Duodenal mucosa (tissue), 2 donors: ENCODE data around the gene INTS11.

Experiments used
- H3K27ac ChIP-seq: one replicate; pipeline ENCODE4 v1.7.0; 2013; ENCODE audit warnings: low read depth, low read length
- H3K27me3 ChIP-seq, 2 donors: one replicate each; pipeline ENCODE4 v1.7.0; 2013; ENCODE audit warnings: low read length in 2 of 2, control low read depth in 1 of 2; ENCODE audit not compliant: insufficient read depth in 2 of 2, control insufficient read depth in 1 of 2
- H3K36me3 ChIP-seq, 2 donors: one replicate each; pipeline ENCODE4 v1.7.0; 2013; ENCODE audit warnings: low read length in 2 of 2, control low read depth in 1 of 2; ENCODE audit not compliant: insufficient read depth in 2 of 2, control insufficient read depth in 1 of 2
- H3K4me1 ChIP-seq, 2 donors: one replicate each; pipeline ENCODE4 v1.7.0; 2013; ENCODE audit warnings: low read length in 2 of 2, control low read depth in 1 of 2; ENCODE audit not compliant: insufficient read depth in 2 of 2, control insufficient read depth in 1 of 2
- H3K4me3 ChIP-seq, 2 donors: one replicate each; pipeline ENCODE4 v1.7.0; 2013; ENCODE audit warnings: low read length in 2 of 2, low read depth in 1 of 2
- H3K9ac ChIP-seq, 2 donors: one replicate each; pipeline ENCODE4 v1.7.0; 2013; ENCODE audit warnings: low read length in 2 of 2, low read depth in 1 of 2
- H3K9me3 ChIP-seq, 2 donors: one replicate each; pipeline ENCODE4 v1.7.0; 2013; ENCODE audit warnings: low read length in 2 of 2, control low read depth in 1 of 2; ENCODE audit not compliant: control insufficient read depth in 1 of 2

Gene INTS11

DNA sequence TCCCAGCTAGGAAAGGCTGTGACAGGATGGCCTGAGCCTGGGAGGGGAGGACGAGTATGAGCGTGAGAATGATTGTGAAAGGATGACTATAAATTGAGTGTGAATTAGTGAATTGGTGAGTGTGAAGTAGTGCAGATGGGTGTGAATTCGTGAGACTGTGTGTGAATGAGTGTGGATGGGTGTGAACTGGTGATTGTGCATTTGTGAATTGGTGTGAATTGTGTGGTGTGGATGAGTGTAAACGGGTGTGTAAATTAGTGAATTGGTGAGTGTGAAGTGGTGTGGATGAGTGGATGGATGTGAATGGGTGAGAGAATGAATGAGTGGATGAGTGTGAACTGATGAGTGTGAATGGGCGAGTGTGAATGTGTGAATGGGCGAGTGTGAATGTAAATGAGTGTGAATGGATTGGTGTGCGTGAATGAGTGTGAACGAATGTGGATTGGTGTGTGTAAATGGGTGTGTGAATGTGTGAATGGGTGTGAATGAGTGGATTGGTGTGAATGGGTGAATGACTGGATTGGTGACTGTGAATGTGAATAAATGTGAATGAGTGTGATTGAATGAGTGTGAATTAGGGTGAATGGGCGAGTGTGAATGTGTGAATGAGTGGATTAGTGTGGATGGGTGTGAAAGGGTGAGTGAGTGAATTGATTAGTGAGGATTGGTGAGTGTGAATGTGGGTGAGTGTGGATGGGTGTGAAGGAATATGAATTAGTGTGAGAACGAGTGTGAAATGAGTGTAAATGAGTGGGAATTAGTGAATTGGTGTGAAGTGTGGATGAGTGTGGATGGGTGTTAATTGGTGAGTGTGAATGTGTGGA, 41.6 kb upstream of the INTS11 start:
- no peak overlapping the region for H3K27ac ChIP-seq
- H3K27me3 ChIP-seq: peaks cover 0 to 1% of the 10 kb centered on the region in 2 donors
- H3K36me3 ChIP-seq: no peaks in the 10 kb centered on the region
- no peak overlapping the region for H3K4me3 ChIP-seq
- H3K9me3 ChIP-seq: peaks cover 0 to 9% of the 10 kb centered on the region in 2 donors
- H3K9ac ChIP-seq: no peak overlapping the region
- H3K4me1 ChIP-seq: peaks cover 0 to 2% of the 10 kb centered on the region in 2 donors

DNA sequence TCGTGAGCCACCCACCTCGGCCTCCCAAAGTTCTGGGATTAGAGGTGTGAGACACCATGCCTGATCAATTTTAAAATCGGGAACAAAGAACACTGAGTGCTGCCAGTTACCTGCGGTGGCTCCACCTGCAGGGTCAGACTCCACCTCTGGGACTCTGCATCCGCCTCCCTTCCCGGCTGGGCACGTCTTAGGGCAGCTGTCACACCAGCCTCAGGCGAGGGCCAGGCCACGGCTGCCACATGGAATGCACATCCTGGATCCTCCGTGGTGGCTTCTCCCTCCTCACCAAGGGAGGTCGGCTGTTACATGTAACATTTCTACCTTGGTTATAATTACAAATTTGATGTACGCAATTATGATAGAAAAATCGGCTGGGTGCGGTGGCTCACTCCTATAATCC, 39.8 kb upstream of the INTS11 start:
- Histone ChIP-seq H3K27ac (no peak overlapping the region), H3K4me1 (peaks cover under 1 to 7% of the 10 kb centered on the region in 2 donors), H3K9ac (no peak overlapping the region), H3K9me3 (peaks cover 0 to 9% of the 10 kb centered on the region in 2 donors), H3K27me3 (peaks cover 0 to 6% of the 10 kb centered on the region in 2 donors), H3K36me3 (no peaks in the 10 kb centered on the region), H3K4me3 (no peak overlapping the region)

DNA sequence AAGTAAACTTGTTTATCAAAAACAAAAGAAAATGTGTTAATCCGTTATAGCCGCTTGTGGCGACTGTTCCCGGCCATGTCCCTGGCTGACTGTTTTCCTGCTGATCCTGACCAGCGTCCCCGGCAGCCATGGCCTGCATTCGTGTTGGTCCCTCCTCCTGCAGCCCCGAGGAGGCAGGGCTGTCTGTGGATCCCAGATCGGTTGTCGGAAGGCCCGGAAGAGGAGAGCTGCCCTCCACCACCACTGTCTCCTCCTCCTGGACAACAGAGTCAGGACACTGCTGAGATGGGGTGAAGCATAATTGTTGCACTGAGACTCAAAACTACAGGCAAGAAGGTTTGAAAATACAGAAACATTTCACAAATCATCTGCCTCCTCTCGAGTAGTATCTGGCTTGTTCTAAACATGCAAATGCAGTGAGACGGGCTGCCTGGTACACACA, 37.5 kb upstream of the INTS11 start:
- Histone ChIP-seq H3K4me3 (no peak overlapping the region), H3K9ac (no peak overlapping the region), H3K36me3 (no peaks in the 10 kb centered on the region), H3K4me1 (peaks cover 8 to 15% of the 10 kb centered on the region in 2 donors), H3K27me3 (peaks cover 15 to 19% of the 10 kb centered on the region in 2 donors), H3K9me3 (peaks cover 0 to 7% of the 10 kb centered on the region in 2 donors), H3K27ac (no peak overlapping the region)

GRCh38 chr1:1361233-1361981, 36.9 kb upstream of the INTS11 start:
- H3K4me3 ChIP-seq: peak overlapping the region in 1 of 2 donors; percentile 10
- H3K27ac ChIP-seq: no peak overlapping the region
- peaks cover 15 to 22% of the 10 kb centered on the region in 2 donors for H3K27me3 ChIP-seq
- peaks cover 0 to 1% of the 10 kb centered on the region in 2 donors for H3K9me3 ChIP-seq
- no peak overlapping the region for H3K9ac ChIP-seq
- H3K4me1 ChIP-seq: peaks cover 8 to 19% of the 10 kb centered on the region in 2 donors
- H3K36me3 ChIP-seq: no peaks in the 10 kb centered on the region

DNA sequence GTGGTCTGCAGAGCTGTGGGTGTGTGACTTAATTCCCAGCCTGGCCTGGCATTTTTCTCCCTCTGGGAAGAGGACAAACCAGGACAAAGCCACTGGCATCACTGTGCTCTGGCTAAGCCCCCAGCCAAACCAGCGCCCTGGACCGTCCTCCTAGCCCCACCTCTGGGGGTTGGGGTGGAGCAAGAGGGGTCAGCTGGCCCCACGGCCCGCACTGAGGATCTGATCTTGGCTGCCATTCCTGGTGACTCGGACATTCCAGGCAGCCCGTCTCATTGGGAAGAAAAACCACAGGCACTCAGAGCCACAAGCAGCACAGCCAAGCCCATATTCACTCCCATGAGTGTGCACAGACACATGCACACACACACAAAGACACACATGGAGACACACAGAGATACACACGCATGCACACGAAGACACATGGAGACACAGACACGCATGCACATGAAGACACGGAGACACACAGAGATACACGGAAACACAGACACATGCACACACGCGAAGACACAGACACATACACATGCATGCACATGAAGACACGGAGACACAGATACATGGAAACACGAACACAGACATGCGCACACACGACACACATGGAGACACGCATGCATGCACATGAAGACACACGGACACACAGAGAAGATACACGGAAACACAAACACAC, 36.2 kb upstream of the INTS11 start:
- Histone ChIP-seq H3K27ac (no peak overlapping the region), H3K4me3 (peak overlapping the region in 1 of 2 donors; percentile 10), H3K9me3 (no peaks in the 10 kb centered on the region), H3K9ac (no peak overlapping the region), H3K36me3 (no peaks in the 10 kb centered on the region), H3K4me1 (peaks cover 8 to 19% of the 10 kb centered on the region in 2 donors), H3K27me3 (peaks cover 15 to 22% of the 10 kb centered on the region in 2 donors)

DNA sequence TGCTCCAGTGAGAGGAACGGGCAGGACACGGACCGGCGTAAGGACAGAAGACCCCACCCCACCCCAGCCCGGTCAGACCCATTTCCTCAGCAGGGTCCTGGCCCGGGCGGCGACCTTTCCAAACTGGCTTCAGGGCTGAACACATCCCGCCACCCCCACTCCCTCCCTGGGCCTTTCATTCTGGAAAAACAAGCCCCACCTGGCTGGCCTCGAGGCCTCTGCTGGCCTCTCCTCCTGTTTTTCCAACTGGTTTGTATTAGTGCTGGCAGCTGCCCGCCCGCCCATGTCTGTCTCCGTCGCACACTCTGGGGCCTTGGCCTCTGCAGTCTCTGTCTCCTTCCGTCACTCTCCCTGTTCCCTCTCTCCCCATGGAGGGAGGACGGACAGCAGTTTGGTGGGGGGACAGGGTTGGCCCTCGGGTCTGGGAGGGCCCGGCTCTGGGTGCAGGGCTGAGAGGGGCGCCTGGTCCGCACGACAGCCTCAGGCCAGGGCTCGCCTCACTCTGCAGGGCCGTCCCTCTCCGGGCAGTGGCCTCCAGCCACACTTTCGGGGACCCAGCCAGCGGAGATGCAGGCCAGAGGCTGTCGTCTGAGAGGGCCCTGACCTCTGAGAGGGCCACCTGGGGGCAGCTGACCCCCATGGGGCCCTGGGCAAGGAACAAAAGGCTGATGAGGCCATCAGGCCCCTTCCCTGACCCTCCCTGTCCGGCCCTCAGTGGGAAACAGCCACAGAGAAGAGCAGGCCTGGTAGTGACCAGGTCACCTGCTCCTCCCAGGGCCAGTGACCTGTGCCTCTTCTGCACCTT, 35.4 kb upstream of the INTS11 start:
- no peak overlapping the region for H3K4me3 ChIP-seq
- no peaks in the 10 kb centered on the region for H3K9me3 ChIP-seq
- H3K36me3 ChIP-seq: no peaks in the 10 kb centered on the region
- peaks cover 8 to 19% of the 10 kb centered on the region in 2 donors for H3K4me1 ChIP-seq
- no peak overlapping the region for H3K9ac ChIP-seq
- H3K27ac ChIP-seq: peak overlapping the region; percentile 75
- peaks cover 15 to 22% of the 10 kb centered on the region in 2 donors for H3K27me3 ChIP-seq

DNA sequence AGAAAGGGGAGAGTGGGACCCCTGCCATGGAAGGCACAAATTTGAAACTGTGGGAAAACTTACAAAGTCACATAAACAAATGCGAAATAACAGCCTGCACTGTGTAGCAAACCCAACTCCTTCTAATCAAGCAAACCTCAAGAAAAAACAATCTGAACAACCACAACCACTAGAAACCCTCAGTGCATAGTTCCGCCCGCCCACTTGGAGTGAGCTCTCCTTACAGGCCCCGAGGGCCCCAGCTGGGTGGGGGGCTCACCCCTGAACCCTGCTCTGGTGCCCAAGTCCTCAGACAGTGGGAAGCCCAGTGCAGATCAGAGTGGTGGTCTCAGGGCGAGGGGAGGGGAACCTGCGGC, 34.8 kb upstream of the INTS11 start:
- no peak overlapping the region for H3K9ac ChIP-seq
- no peaks in the 10 kb centered on the region for H3K9me3 ChIP-seq
- no peak overlapping the region for H3K4me3 ChIP-seq
- peaks cover 8 to 19% of the 10 kb centered on the region in 2 donors for H3K4me1 ChIP-seq
- peak overlapping the region; percentile 73 for H3K27ac ChIP-seq
- no peaks in the 10 kb centered on the region for H3K36me3 ChIP-seq
- peaks cover 15 to 28% of the 10 kb centered on the region in 2 donors for H3K27me3 ChIP-seq

DNA sequence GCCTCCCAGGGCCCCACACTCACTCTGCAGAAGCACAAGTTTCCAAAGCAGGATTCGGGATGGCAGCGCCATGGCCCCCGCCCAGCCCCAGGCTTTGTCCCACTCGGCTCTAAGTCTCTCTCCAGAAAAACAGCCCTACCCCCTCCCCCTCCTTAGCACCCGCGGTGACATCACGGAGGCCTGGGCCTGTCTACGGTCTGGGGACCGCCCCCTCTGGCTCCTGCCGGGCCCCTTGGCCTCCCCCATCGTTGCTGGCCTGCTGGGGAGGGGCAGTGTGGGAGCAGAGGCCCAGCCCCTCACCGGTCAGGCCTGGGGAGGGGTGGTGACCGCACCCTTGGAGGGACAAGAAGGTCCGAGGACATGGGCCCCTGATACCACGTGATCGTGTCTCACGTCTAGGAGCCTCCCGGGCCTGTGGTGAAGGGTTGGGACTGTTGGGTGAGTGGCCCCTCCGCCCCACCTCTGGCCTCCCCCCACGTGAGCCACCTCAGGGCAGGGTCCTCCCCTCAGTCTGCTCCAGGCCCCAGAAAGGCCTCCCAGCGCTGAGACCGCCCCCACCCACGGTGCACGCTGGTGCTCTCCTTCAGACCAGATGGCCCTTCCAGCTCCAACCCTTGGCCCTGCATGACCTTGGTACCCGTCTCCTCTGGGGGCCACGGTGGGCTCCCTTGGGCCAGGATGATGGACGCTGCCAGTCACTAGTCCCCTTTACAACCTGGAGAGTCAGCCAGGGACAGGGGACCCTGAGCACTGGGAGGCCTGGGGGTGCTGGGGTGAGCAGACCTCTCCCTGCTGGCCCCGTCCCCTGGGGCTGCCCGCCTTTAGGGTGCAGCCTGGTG, 34.2 kb upstream of the INTS11 start, which contains the start of gene MXRA8:
MXRA8 (minus strand) TSS at position 123 of the 839 bp plus-strand sequence; CDS start at position 72, 51 bp downstream.
- H3K9me3 ChIP-seq: no peaks in the 10 kb centered on the region
- H3K36me3 ChIP-seq: no peaks in the 10 kb centered on the region
- H3K9ac ChIP-seq: peak within 1 kb of the TSS in 1 of 2 donors; percentile 15
- peak within 1 kb of the TSS; percentile 43 to 61 for H3K4me3 ChIP-seq
- H3K4me1 ChIP-seq: peaks cover 10 to 19% of the 10 kb centered on the region in 2 donors
- H3K27me3 ChIP-seq: peaks cover 22 to 33% of the 10 kb centered on the region in 2 donors
- peak within 1 kb of the TSS; percentile 73 for H3K27ac ChIP-seq
